GM12875 (cell line): Measurements from ENCODE around the gene IFI44.

Experiments
- H3K4me3 ChIP-seq: one replicate; pipeline ENCODE4 v1.5.1; 2011; ENCODE audit warnings: low read depth, low read length, control low read depth
- TF ChIP-seq, protein P1 (sequence below): IDR thresholded peaks from 2 replicates; pipeline ENCODE4 v1.5.1; 2011; ENCODE audit warnings: low read depth, mild to moderate bottlenecking, control low read depth, inconsistent platforms, low read length, moderate library complexity, borderline replicate concordance; ENCODE audit not compliant: insufficient read depth

Gene IFI44

DNA sequence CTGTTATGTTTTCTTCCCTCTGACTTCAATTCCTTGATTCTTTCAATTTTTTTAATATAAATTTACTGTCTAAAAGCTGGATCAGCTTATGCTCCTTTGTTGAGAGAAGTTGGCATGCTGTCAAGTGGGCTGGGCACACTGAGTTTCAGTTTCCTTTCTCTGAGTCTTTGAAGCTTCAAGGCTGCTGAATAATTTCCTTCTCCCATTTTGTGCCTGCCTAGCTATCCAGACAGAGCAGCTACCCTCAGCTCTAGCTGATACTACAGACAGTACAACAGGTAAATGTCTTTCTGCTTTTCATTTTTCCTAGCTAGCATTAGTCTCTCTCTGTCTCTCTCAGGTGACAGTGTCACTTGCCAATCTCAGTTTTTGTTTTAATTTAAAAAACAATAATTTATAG lies at the start of gene IFI44:
TSS of gene IFI44 (plus strand) at position 204 of the 400 bp plus-strand sequence. CDS start 365 bp downstream, outside the sequence.
- peak within 1 kb of the TSS; percentile 52 for H3K4me3 ChIP-seq
- TF ChIP-seq, protein P1, sequence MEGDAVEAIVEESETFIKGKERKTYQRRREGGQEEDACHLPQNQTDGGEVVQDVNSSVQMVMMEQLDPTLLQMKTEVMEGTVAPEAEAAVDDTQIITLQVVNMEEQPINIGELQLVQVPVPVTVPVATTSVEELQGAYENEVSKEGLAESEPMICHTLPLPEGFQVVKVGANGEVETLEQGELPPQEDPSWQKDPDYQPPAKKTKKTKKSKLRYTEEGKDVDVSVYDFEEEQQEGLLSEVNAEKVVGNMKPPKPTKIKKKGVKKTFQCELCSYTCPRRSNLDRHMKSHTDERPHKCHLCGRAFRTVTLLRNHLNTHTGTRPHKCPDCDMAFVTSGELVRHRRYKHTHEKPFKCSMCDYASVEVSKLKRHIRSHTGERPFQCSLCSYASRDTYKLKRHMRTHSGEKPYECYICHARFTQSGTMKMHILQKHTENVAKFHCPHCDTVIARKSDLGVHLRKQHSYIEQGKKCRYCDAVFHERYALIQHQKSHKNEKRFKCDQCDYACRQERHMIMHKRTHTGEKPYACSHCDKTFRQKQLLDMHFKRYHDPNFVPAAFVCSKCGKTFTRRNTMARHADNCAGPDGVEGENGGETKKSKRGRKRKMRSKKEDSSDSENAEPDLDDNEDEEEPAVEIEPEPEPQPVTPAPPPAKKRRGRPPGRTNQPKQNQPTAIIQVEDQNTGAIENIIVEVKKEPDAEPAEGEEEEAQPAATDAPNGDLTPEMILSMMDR = no peak

- TF ChIP-seq, protein P1 = no peak
- no peak overlapping the region for H3K4me3 ChIP-seq
These were observed 48.6 kb upstream of the IFI44 start for GRCh38 chr1:78601068-78601467.

- no peak overlapping the region for H3K4me3 ChIP-seq
These were observed 46.4 kb upstream of the IFI44 start for GRCh38 chr1:78603206-78603605.

DNA sequence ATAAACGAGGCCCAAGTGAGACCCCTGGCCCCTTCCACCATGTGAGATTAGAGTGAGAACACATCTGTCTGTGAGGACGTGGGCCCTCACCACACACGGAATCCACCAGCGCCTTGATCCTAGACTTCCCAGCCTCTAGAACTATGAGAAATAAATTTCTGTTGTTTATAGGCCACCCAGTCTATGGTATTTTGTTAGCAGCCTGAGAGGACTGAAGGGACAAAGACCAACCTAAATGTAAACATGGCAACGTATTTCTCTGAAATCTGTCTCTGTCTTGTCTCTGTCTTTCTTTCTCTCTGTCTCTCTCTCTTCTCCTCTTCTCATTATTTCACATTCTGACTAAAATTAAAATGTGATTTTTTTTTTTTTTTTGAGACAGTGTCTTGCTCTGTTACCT lies 45.0 kb upstream of the IFI44 start:
- TF ChIP-seq, protein P1 = no peak

More at GRCh38 chr1:78603206-78603605, 46.4 kb upstream of the IFI44 start:
- TF ChIP-seq, protein P1 = no peak

GRCh38 chr1:78606274-78606673 lies 43.4 kb upstream of the IFI44 start:
- TF ChIP-seq, protein P1 = no peak

More for the DNA sequence above, 45.0 kb upstream of the IFI44 start:
- H3K4me3 ChIP-seq = no peak overlapping the region

DNA sequence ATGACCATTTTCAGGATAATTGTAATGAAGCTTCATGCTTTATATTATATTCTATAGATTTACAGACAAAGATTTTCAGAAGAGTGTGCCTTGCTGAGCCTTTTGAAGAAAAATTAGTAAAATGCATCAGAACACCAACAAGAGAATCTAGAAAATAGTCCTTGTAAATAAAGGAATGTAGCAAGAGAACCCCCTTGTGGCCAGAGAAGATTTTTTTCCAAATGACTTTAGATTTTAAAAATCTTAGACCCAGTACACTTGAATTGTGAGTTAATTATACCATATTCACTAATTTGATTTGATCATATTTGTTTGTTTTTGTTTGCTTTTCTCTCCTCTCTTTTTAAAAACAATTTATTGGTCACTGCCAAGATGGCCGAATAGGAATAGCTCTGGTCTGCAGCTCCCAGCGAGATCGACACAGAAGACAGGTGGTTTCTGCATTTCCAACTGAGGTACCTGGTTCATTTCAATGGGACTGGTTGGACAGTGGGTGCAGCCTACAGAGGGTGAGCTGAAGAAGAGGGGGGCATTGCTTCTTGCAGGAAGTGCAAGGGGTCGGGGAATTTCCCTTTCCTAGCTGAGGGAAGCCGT lies 42.2 kb upstream of the IFI44 start:
- TF ChIP-seq, protein P1 = peak; percentile 12; the same call in 1 of the 2 replicates
- no peak overlapping the region for H3K4me3 ChIP-seq

More at GRCh38 chr1:78606274-78606673, 43.4 kb upstream of the IFI44 start:
- no peak overlapping the region for H3K4me3 ChIP-seq

- no peak overlapping the region for H3K4me3 ChIP-seq
- TF ChIP-seq, protein P1 = no peak
These were observed 41.7 kb upstream of the IFI44 start for GRCh38 chr1:78607944-78608343.
